AG04449 (cell line): ENCODE data around the gene LRBA.

Experiments
- CTCF ChIA-PET: fragments of 350-600 bp; formaldehyde crosslinking; extraction: SDS; loops from one replicate; lab custom pipeline; 2021; ENCODE audit warnings: antibody characterized with exemption; lab: Yijun Ruan, JAX
- POLR2A ChIA-PET: fragments of 400-600, 350-600 bp; formaldehyde crosslinking; extraction: SDS; loops from one replicate; lab custom pipeline; 2020; ENCODE audit warnings: antibody characterized with exemption, inconsistent platforms; lab: Yijun Ruan, JAX
- DNase-seq: peaks from one replicate; pipeline ENCODE4 v3.0.0-alpha.2; 2010; ENCODE audit warnings: low read depth, low spot score
- H3K4me3 ChIP-seq: 2 replicates; pipeline ENCODE4 v1.5.1; 2011; ENCODE audit warnings: low read depth, mild to moderate bottlenecking, control low read depth, low read length
- CTCF ChIP-seq: IDR thresholded peaks from one replicate; pipeline ENCODE4 v1.5.1; 2011; ENCODE audit warnings: mild to moderate bottlenecking, moderate library complexity, low read length, control low read depth, inconsistent platforms; ENCODE audit not compliant: insufficient read depth; ENCODE audit errors: missing control alignments

The LRBA gene

DNA sequence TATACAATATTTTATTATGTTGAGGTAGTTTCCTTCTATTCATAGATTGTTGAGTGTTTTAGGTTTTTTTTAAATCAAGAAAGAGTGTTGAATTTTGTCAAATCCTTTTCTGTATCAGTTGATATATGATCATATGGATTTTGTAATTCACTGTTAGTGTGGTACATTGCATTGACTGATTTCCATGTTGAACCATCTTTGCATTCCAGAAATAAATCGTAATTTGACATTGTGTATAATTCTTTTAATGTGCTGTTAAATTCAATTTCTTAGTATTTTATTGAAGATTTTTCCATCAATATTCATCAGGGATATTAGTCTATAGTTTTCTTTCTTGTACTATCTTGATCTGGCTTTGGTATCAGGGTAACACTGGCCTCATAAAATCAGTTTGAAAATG, 103.8 kb downstream of the LRBA start:
- no peak for DNase-seq
- ChIA-PET POLR2A (no interaction called here), CTCF (no interaction called here)
- TF ChIP-seq CTCF: no peak
- no peak overlapping the region for H3K4me3 ChIP-seq

- no peak for DNase-seq
- H3K4me3 ChIP-seq: no peak overlapping the region
- CTCF ChIA-PET: no interaction called here
- TF ChIP-seq CTCF: no peak
- POLR2A ChIA-PET: no interaction called here
Measured at GRCh38 chr4:150909116-150909515, 106.0 kb downstream of the LRBA start.

- no peak overlapping the region for H3K4me3 ChIP-seq
- no peak for TF ChIP-seq CTCF
- DNase-seq: no peak
- CTCF ChIA-PET: no interaction called here
- POLR2A ChIA-PET: no interaction called here
Measured at GRCh38 chr4:150906987-150907633, 108.0 kb downstream of the LRBA start.

GRCh38 chr4:150904671-150905070, 110.4 kb downstream of the LRBA start:
- ChIA-PET POLR2A (no interaction called here), CTCF (no interaction called here)
- H3K4me3 ChIP-seq: no peak overlapping the region
- DNase-seq: no peak
- no peak for TF ChIP-seq CTCF

- ChIA-PET POLR2A (no interaction called here), CTCF (no interaction called here)
- no peak for DNase-seq
- TF ChIP-seq CTCF: no peak
- no peak overlapping the region for H3K4me3 ChIP-seq
Measured at GRCh38 chr4:150903603-150904002, 111.5 kb downstream of the LRBA start.

DNA sequence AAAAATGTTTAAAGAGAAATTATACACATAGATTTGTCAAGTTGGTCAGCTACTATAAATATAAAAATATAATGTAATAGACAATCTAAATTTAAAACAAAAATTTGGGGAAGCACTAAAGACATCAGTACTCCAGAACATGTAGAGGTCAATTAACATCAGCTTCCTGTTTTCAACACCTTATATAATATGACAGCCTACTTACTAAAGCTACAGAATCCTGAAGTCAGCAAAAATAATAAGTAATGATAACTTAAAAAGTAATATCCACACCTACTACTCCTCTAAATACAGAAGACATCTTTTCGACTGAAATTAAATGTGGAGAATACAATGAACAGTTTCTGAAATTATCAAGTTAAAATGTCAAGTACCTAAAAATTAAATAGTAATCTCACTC, 118.6 kb downstream of the LRBA start:
- CTCF ChIA-PET: no interaction called here
- H3K4me3 ChIP-seq: no peak overlapping the region
- no peak for TF ChIP-seq CTCF
- POLR2A ChIA-PET: no interaction called here
- DNase-seq: no peak
